NT2/D1 (cell line): ENCODE data around the gene NUDCD3.

Source experiments
- DNase-seq: peaks from one replicate; pipeline ENCODE4 v3.0.0-alpha.2; 2011; ENCODE audit warnings: low read depth, low spot score
- H3K27me3 ChIP-seq: 2 replicates; pipeline ENCODE4 v1.6.0; 2011; ENCODE audit warnings: mild to moderate bottlenecking; ENCODE audit not compliant: insufficient read length, insufficient read depth
- H3K36me3 ChIP-seq: 2 replicates; pipeline ENCODE4 v1.6.1; 2011; ENCODE audit warnings: mild to moderate bottlenecking, low read length, mixed read lengths; ENCODE audit not compliant: insufficient read depth, insufficient read length
- H3K4me1 ChIP-seq: 2 replicates; pipeline ENCODE4 v1.5.1; 2011; ENCODE audit not compliant: insufficient read depth, insufficient read length
- H3K4me3 ChIP-seq: 2 replicates; pipeline ENCODE4 v1.5.1; 2011; ENCODE audit warnings: low read depth; ENCODE audit not compliant: insufficient read length
- H3K9ac ChIP-seq: 2 replicates; pipeline ENCODE4 v1.6.0; 2011; ENCODE audit warnings: low read depth; ENCODE audit not compliant: insufficient read length
- H3K9me3 ChIP-seq: 2 replicates; pipeline ENCODE4 v1.5.1; 2011; ENCODE audit warnings: mild to moderate bottlenecking, low read length; ENCODE audit not compliant: insufficient read depth
- SUZ12 ChIP-seq: IDR thresholded peaks from 2 replicates; pipeline ENCODE4 v1.6.1; 2011; ENCODE audit not compliant: insufficient read length, insufficient read depth; ENCODE audit errors: extremely low read depth
- YY1 ChIP-seq: IDR thresholded peaks from 2 replicates; pipeline ENCODE4 v1.6.1; 2011; ENCODE audit not compliant: insufficient read length, insufficient read depth
- ZNF274 ChIP-seq: IDR thresholded peaks from 2 replicates; pipeline ENCODE4 v1.6.1; 2011; ENCODE audit warnings: mild to moderate bottlenecking, low read depth, low read length

The NUDCD3 gene

DNA sequence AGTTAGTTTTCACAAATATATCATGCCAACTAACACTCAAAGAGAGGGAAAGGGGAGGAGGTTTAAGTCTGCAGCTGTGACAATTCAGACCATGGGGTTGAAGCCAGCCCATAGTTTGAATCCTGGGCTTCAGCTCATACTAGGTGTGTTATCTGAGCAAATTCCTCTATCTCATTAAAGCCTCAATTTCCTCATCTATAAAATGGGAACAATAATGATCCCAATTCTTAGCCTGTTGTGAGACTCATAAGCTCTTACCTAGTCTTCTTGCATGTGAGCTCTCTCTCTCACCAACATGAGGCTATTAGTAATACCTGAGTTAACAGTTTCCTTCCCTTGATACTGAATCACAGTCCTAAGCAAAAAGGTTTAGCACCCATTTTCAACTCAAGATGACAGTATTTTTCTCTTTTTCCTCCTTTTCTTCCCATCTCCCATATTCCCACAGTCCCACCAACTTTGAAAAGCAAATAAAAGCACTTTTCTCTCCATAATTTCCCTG, 49.8 kb downstream of the NUDCD3 start:
- H3K4me1 ChIP-seq: no peaks in the 10 kb centered on the region
- no peaks in the 10 kb centered on the region for H3K27me3 ChIP-seq
- no peak overlapping the region for H3K9ac ChIP-seq
- DNase-seq: no peak
- H3K4me3 ChIP-seq: no peak overlapping the region
- TF ChIP-seq ZNF274 (no peak), SUZ12 (no peak), YY1 (no peak)
- 0 out of 2 replicates have a peak, but pooled peaks cover 1% of the 10 kb centered on the region for H3K9me3 ChIP-seq
- H3K36me3 ChIP-seq: peaks cover 44% of the 10 kb centered on the region

DNA sequence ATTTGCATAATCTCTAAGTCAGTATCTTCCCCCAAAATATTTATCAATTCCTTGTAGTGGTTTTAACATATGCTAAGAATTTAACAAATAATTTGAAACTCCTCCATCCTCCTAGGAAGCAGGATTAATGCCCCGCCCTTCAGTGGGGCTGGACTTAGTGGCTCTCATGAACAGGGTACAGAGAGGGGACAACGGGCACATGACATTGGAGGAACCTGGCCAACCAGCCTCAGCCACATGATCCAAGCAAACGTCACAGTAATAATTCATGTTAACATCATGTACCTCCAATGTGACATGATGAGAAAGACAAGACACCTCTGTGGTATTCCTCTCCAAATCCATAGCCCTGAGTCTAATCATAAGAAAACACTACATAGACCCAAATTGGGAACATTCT, 50.5 kb downstream of the NUDCD3 start:
- Histone ChIP-seq H3K9ac (no peak overlapping the region), H3K4me1 (no peaks in the 10 kb centered on the region), H3K9me3 (no peaks in the 10 kb centered on the region), H3K4me3 (no peak overlapping the region), H3K27me3 (no peaks in the 10 kb centered on the region), H3K36me3 (peaks cover 40% of the 10 kb centered on the region)
- DNase-seq: no peak
- TF ChIP-seq SUZ12: no peak

DNA sequence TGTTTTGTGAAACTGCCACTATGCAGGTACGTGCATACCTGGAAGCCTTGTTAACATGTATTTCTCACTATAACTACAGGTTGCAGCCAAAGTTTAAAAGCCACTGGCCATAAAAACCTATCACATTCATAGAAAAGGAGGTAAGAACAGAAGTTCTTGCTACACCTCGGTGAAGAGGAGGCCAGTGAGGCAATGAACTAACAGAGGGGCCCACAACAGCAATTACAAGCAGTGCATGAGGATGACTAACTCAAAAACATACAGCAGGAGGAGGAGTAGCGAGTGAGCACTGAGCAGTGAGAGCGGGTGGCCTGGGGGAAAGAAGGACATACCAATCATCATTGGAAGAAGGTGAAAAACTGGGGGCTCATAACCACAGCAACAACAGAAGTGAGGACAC, 51.6 kb downstream of the NUDCD3 start:
- DNase-seq: no peak
- Histone ChIP-seq H3K4me3 (no peak overlapping the region), H3K27me3 (no peaks in the 10 kb centered on the region), H3K4me1 (no peaks in the 10 kb centered on the region), H3K36me3 (peaks cover 35% of the 10 kb centered on the region), H3K9me3 (no peaks in the 10 kb centered on the region), H3K9ac (no peak overlapping the region)
- TF ChIP-seq SUZ12 (no peak), ZNF274 (no peak)

DNA sequence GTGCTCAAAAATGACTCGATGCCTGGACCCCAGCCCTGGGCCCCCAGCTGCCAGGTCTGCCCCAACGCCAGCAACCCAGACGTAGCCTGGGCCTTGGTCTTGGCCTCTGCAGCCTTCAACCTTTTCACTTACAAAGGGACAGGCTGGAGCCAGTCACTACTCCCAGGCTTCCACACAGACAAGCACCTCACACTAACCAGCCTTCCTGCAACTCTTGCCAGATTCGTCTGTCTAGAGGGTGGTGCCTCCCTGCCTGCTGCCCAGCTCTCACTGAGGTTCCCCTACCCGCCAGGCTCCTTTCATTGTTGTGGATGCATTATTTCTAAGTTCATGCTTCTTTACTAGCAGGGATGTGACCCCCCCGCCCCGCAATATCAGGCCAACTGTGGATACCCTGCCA, 56.3 kb downstream of the NUDCD3 start:
- no peaks in the 10 kb centered on the region for H3K27me3 ChIP-seq
- H3K4me1 ChIP-seq: no peaks in the 10 kb centered on the region
- TF ChIP-seq ZNF274 (no peak), YY1 (no peak), SUZ12 (no peak)
- no peak overlapping the region for H3K9ac ChIP-seq
- H3K9me3 ChIP-seq: no peaks in the 10 kb centered on the region
- H3K36me3 ChIP-seq: peaks cover 42% of the 10 kb centered on the region
- DNase-seq: no peak
- H3K4me3 ChIP-seq: no peak overlapping the region

DNA sequence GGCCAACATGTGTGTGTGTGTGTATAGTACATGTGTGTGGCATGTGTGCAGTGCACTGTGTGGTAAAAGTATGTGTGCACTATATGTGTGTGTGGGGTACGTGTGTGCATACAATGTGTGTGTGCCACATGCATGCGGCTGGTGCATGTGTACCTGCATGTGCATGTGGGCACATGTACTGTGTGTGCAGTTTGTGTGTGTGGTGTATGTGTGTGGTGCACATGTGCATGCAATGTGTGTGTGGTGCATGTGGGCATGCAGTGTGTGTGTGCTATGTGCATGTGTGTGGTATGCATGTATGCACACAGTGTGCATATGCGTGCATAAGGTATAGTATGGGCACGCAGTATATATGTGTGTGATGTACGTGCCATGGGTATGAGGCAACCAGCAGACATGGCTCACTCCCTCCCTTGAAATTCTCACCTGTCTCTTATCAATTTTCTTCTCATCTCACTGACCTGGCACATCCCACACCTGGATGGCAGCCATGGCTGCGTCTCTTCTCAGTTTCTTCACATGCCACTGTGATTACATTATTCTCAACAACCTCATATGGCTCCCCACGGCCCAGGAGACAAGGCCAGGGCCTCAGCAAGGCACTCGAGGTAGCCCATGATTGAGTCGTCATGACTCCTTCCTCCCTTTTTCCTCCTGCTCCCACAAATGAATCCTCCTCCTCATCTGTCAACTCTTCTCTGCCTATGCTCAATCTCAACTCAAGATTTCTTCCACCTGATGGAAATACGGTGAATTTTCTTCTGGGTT, 57.0 kb downstream of the NUDCD3 start:
- no peak overlapping the region for H3K9ac ChIP-seq
- H3K4me3 ChIP-seq: no peak overlapping the region
- no peaks in the 10 kb centered on the region for H3K4me1 ChIP-seq
- H3K36me3 ChIP-seq: peaks cover 35% of the 10 kb centered on the region
- DNase-seq: no peak
- no peaks in the 10 kb centered on the region for H3K9me3 ChIP-seq
- H3K27me3 ChIP-seq: no peaks in the 10 kb centered on the region
- TF ChIP-seq YY1 (no peak), SUZ12 (no peak), ZNF274 (no peak)

DNA sequence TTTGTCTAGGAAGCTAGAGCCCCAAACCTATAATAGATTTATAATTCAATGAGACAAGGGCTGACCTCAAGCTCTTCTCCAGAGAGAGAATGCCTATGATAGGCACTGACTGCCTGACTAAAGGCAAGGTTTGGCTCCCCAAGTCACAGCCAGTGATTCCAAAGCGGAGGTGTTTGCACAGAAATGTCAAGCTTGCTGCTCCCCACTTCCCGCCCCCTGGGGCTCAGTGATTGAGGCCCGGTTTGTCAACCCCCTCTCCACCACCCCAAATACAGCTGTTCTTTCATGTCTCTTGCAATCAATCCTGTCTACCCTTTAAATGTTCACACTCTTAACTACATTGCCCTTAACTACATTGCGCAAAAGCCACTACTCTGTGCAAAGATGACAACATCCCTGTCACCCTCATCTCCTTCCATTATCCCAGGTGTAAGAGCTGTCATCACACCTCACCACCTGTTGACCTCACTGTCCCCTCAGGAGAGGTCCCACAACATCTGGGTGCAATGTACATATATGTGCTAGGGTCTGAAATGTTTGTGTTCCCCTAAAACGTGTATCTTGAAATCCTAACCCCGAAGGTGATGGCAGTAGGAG, 58.0 kb downstream of the NUDCD3 start:
- Histone ChIP-seq H3K9ac (no peak overlapping the region), H3K27me3 (no peaks in the 10 kb centered on the region), H3K4me3 (no peak overlapping the region), H3K4me1 (no peaks in the 10 kb centered on the region), H3K36me3 (peaks cover 33% of the 10 kb centered on the region), H3K9me3 (no peaks in the 10 kb centered on the region)
- TF ChIP-seq ZNF274: no peak
- no peak for TF ChIP-seq YY1
- TF ChIP-seq SUZ12: no peak
- DNase-seq: no peak

DNA sequence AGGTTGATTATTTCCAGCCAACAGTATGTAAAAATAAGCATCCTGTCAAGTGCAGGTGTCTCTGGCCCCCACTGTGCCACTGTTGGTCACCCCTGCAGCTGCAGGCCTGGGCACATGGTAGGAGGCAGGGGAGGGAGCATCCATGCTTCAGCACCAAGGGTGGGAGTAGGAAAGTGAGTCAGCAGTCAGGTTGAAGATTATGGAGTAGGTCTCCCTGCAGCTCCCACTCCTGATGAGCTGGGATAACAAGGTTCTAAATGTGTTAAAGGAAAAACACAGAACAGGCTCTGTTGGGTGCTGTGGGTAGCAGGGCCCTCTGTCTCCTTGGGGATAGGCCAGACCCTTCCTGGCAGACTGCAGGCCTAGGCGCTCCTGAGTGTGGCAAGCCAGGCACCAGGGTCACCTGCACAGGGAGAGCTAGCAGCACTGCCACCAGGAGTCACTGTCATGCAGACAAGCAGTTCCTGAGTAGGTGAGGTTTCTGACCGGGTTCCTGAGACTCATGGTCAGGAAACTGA, 59.3 kb downstream of the NUDCD3 start:
- H3K9me3 ChIP-seq: no peaks in the 10 kb centered on the region
- H3K4me3 ChIP-seq: no peak overlapping the region
- no peak overlapping the region for H3K9ac ChIP-seq
- TF ChIP-seq ZNF274: no peak
- no peak for TF ChIP-seq SUZ12
- TF ChIP-seq YY1: no peak
- no peaks in the 10 kb centered on the region for H3K4me1 ChIP-seq
- DNase-seq: no peak
- peaks cover 44% of the 10 kb centered on the region for H3K36me3 ChIP-seq
- no peaks in the 10 kb centered on the region for H3K27me3 ChIP-seq
